ENCODE results near the gene PRKN.

PRKN gene

DNA sequence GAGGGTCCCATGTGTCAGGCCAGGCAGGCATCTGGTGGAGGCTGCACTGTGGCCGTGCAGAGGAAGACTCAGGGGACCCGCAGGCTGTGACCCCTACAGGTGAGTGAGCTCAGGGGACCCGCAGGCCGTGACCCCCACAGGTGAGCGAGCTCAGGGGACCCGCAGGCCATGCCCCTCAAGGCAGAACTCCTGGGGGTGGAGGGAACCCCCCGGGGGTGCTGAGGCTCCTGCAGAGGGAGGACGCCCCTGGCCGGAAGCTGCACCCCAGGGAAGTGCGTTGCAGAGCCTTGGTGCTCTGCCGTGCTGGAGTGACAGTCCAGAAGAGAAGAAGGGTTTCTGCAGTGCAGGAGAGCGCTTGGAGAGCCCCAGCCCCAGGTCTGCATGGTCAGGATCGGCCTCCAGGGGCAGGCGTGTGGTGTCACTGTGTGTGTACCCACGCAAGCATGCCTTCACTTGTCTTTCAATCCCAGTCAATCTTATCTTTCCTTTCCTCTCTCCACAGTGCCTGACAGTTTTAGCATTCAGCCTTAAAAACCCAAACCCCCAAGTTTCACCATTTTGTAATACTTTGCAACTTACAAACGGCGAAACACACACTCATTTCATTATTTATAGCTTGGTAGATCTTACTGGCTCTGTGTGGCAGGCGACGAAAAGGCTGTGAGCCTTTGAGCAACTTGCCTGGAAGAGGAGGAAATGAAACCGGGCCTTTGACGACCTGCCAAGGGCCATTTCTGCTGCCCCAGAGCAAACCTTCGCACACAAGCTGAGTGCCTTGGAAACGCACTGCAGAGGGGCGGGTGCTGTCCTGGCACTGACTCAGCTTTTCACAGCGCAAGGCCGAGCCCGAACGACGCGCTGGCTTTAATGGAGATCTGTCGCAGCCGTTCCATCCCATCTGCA, 1352.3 kb downstream of the PRKN start:
- Histone ChIP-seq H3K4me3 (ENCODE audit: low read depth, low read length) (no peak overlapping the region), H3K27me3 (ENCODE audit: insufficient read depth, low read depth, severe bottlenecking) (no peaks in the 10 kb centered on the region), H3K36me3 (no peaks in the 10 kb centered on the region), H3K27ac (no peak overlapping the region), H3K9me3 (ENCODE audit: severe bottlenecking) (no peaks in the 10 kb centered on the region)
- TF ChIP-seq, protein P1, sequence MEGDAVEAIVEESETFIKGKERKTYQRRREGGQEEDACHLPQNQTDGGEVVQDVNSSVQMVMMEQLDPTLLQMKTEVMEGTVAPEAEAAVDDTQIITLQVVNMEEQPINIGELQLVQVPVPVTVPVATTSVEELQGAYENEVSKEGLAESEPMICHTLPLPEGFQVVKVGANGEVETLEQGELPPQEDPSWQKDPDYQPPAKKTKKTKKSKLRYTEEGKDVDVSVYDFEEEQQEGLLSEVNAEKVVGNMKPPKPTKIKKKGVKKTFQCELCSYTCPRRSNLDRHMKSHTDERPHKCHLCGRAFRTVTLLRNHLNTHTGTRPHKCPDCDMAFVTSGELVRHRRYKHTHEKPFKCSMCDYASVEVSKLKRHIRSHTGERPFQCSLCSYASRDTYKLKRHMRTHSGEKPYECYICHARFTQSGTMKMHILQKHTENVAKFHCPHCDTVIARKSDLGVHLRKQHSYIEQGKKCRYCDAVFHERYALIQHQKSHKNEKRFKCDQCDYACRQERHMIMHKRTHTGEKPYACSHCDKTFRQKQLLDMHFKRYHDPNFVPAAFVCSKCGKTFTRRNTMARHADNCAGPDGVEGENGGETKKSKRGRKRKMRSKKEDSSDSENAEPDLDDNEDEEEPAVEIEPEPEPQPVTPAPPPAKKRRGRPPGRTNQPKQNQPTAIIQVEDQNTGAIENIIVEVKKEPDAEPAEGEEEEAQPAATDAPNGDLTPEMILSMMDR (IDR thresholded peaks at IDR 0.05; ENCODE audit: low read depth, low read length) = peak; percentile 36
- DNase-seq = no peak

DNA sequence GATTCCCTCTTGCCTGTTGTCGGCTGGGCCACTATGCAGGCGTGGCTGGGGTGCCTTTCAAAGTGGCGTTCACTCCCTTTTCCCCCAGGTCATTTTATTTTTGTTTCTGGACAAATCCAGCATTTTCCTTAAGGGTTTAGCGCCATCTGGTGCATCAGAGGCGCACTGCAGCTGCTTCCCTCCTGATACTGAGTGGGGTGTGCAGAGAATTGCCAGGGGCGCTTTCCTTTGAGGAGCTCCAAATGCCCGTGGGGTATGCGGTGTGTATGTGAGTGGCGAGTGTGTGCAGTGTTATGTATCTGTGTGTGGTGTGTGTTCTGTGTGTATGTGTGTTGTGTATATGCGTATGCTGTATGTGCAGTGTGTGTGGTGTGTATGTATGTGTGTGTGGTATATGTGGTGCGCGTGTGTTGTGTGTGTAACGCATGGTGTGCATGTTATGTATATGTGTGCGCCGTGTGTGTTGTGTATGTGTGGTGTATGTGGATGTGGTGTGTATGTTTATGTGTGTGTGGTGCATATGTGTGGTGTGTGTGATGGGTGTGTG, 1353.6 kb downstream of the PRKN start:
- Histone ChIP-seq H3K36me3 (no peaks in the 10 kb centered on the region), H3K4me3 (ENCODE audit: low read depth, low read length) (no peak overlapping the region), H3K27me3 (ENCODE audit: insufficient read depth, low read depth, severe bottlenecking) (no peaks in the 10 kb centered on the region), H3K9me3 (ENCODE audit: severe bottlenecking) (no peaks in the 10 kb centered on the region), H3K27ac (no peak overlapping the region)
- DNase-seq = peak; percentile 66
- TF ChIP-seq, protein P1 (IDR thresholded peaks at IDR 0.05; ENCODE audit: low read depth, low read length) = peak; percentile 85

DNA sequence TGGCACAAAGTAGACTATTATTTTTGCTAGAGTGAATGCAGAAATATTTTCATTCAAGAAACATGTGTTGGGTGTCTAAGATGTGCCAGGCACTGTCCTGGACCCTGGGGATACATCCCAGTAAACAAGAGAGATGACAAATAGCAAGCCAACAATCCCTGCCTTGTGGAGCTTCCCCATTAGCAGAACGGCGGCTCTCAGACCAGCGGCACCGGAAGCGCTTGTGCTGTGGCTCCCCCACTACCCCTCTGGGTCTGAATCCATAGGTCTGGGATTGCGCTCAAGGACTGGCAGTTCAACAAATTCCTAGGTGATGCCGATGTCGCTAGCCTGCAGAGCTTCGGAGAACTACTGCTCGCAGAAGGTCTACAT, 1355.2 kb downstream of the PRKN start:
- no peak for DNase-seq
- Histone ChIP-seq H3K36me3 (no peaks in the 10 kb centered on the region), H3K27me3 (ENCODE audit: insufficient read depth, low read depth, severe bottlenecking) (no peaks in the 10 kb centered on the region), H3K4me3 (ENCODE audit: low read depth, low read length) (no peak overlapping the region), H3K9me3 (ENCODE audit: severe bottlenecking) (no peaks in the 10 kb centered on the region), H3K27ac (no peak overlapping the region)
- TF ChIP-seq, protein P1 (IDR thresholded peaks at IDR 0.05; ENCODE audit: low read depth, low read length) = no peak

DNA sequence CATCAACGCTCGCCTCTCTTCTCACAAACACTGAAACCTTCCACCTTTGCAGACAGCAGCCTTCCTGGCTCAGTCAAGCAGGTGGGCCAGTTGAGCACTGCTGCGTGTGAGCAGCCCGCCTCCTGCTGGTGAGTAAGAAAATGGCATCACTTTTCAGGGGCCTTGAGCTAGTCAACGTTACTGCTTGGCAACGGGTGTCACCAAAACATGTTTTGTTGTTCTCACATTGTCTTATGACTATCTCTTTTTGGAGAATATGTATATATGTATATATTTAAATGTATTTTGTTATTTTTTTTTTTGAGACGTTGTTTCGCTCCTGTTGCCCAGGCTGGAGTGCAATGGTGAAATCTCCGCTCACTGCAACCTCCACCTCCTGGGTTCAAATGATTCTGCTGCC, 1356.7 kb downstream of the PRKN start:
- Histone ChIP-seq H3K27ac (no peak overlapping the region), H3K27me3 (ENCODE audit: insufficient read depth, low read depth, severe bottlenecking) (no peaks in the 10 kb centered on the region), H3K36me3 (no peaks in the 10 kb centered on the region), H3K9me3 (ENCODE audit: severe bottlenecking) (no peaks in the 10 kb centered on the region), H3K4me3 (ENCODE audit: low read depth, low read length) (no peak overlapping the region)
- TF ChIP-seq, protein P1 (IDR thresholded peaks at IDR 0.05; ENCODE audit: low read depth, low read length) = peak; percentile 91
- DNase-seq = peak; percentile 76

DNA sequence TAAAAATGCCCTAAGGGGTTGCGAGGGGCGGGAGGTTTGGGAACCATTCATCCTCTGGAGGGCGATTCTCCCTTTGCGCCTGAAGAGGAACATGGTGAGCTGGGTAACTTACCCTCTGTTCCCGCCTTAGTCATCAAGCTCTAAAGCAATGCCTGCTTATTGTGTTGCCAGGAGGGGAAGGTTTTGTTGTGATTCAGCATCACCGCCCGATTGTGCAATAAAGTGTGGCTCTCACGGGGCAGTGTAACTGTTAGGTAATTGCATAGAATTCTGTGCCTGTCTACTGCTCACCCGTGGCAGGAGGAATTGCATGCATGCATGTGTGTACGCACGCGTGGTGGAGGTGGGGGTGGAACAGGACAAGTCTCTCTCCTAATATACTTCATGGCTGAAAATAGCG, 1358.2 kb downstream of the PRKN start:
- Histone ChIP-seq H3K27me3 (ENCODE audit: insufficient read depth, low read depth, severe bottlenecking) (no peaks in the 10 kb centered on the region), H3K27ac (no peak overlapping the region), H3K4me3 (ENCODE audit: low read depth, low read length) (no peak overlapping the region), H3K36me3 (no peaks in the 10 kb centered on the region), H3K9me3 (ENCODE audit: severe bottlenecking) (no peaks in the 10 kb centered on the region)
- no peak for DNase-seq
- TF ChIP-seq, protein P1 (IDR thresholded peaks at IDR 0.05; ENCODE audit: low read depth, low read length) = no peak
